GM23338 (cell line): ENCODE results near the gene APOBEC4. TPM values are rescaled to one million over a fixed set of nuclear protein-coding genes. Genes with fewer than 3 reads are reported as not detected.

ENCODE experiments used
- ATAC-seq: fragments of 200-7000 bp; cut with Tn5 transposase; 3 replicates; pipeline ENCODE4 v1.9.1; 2020
- DNase-seq: peaks from one replicate; pipeline ENCODE4 v3.0.0-alpha.2; 2015; ENCODE audit warnings: low spot score
- H2AFZ ChIP-seq: fragments of 200-600 bp; sonication (generic); 2 replicates; pipeline ENCODE4 v1.8.0; 2016; ENCODE audit warnings: antibody characterized with exemption, mild to moderate bottlenecking, moderate library complexity
- H3F3A ChIP-seq: fragments of 200-600 bp; sonication (generic); replicated peaks from 2 replicates; pipeline ENCODE4 v1.8.0; 2017; ENCODE audit warnings: antibody characterized with exemption, mixed run types, low read depth
- H3K27ac ChIP-seq: fragments of 200-600 bp; sonication (generic); 2 replicates; pipeline ENCODE4 v1.6.1; 2016; ENCODE audit warnings: low read depth
- H3K27me3 ChIP-seq: fragments of 200-600 bp; sonication (generic); 2 replicates; pipeline ENCODE4 v1.8.0; 2016; ENCODE audit warnings: mild to moderate bottlenecking, mixed run types, moderate library complexity; ENCODE audit not compliant: insufficient read depth
- H3K36me3 ChIP-seq: fragments of 200-600 bp; sonication (generic); 2 replicates; pipeline ENCODE4 v1.8.0; 2016; ENCODE audit warnings: mild to moderate bottlenecking; ENCODE audit not compliant: insufficient read depth
- H3K4me1 ChIP-seq: fragments of 200-600 bp; sonication (generic); 2 replicates; pipeline ENCODE4 v1.8.0; 2016; ENCODE audit warnings: mild to moderate bottlenecking, moderate library complexity; ENCODE audit not compliant: insufficient read depth
- H3K4me2 ChIP-seq: fragments of 200-600 bp; sonication (generic); 2 replicates; pipeline ENCODE4 v1.7.1; 2017; ENCODE audit warnings: mixed run types
- H3K4me3 ChIP-seq: fragments of 200-600 bp; sonication (generic); 2 replicates; pipeline ENCODE4 v1.6.1; 2016; ENCODE audit warnings: mixed run types
- H3K79me2 ChIP-seq: fragments of 200-600 bp; sonication (generic); replicated peaks from 2 replicates; pipeline ENCODE4 v1.8.0; 2017; ENCODE audit warnings: mild to moderate bottlenecking; ENCODE audit not compliant: insufficient read depth
- H3K9me2 ChIP-seq: fragments of 200-600 bp; sonication (generic); 2 replicates; pipeline ENCODE4 v1.8.0; 2017; ENCODE audit not compliant: insufficient read depth
- H4K20me1 ChIP-seq: fragments of 200-600 bp; sonication (generic); replicated peaks from 2 replicates; pipeline ENCODE4 v1.8.0; 2017; ENCODE audit warnings: mild to moderate bottlenecking; ENCODE audit not compliant: insufficient read depth
- H3K27ac Mint-ChIP-seq: 2 replicates; pipeline ENCODE4 v1.8.0; 2020; ENCODE audit warnings: inconsistent platforms, mild to moderate bottlenecking, moderate library complexity, mixed read lengths
- H3K27me3 Mint-ChIP-seq: 3 replicates; pipeline ENCODE4 v1.8.0; 2022; ENCODE audit warnings: low read depth, mild to moderate bottlenecking, moderate library complexity, mixed read lengths, inconsistent platforms; ENCODE audit not compliant: insufficient read depth, poor library complexity
- H3K36me3 Mint-ChIP-seq: 3 replicates; pipeline ENCODE4 v1.8.0; 2021; ENCODE audit warnings: low read depth, mild to moderate bottlenecking, inconsistent platforms, moderate library complexity, mixed read lengths
- H3K4me1 Mint-ChIP-seq: 3 replicates; pipeline ENCODE4 v1.8.0; 2020; ENCODE audit warnings: mild to moderate bottlenecking, inconsistent platforms, mixed read lengths
- H3K4me3 Mint-ChIP-seq: 3 replicates; pipeline ENCODE4 v1.8.0; 2021; ENCODE audit warnings: moderate library complexity, mild to moderate bottlenecking, inconsistent platforms, mixed read lengths
- H3K9me3 Mint-ChIP-seq: 3 replicates; pipeline ENCODE4 v1.8.0; 2020; ENCODE audit warnings: moderate library complexity, mild to moderate bottlenecking, inconsistent platforms, mixed read lengths
- CREB1 ChIP-seq: fragments of 250-450 bp; sonication (Bioruptor Pico); IDR thresholded peaks from 2 replicates; pipeline ENCODE4 v1.5.0; 2020; ENCODE audit warnings: low read depth, mild to moderate bottlenecking, moderate library complexity
- EZH2phosphoT487 ChIP-seq: fragments of 200-600 bp; sonication (generic); IDR thresholded peaks from one replicate; pipeline ENCODE4 v1.8.1; 2018; ENCODE audit warnings: antibody characterized with exemption; ENCODE audit not compliant: unreplicated experiment
- JUNB ChIP-seq: IDR thresholded peaks from one replicate; pipeline ENCODE4 v1.6.1; 2016; ENCODE audit warnings: antibody characterized with exemption; ENCODE audit not compliant: unreplicated experiment
- NANOG ChIP-seq: IDR thresholded peaks from 2 replicates; pipeline ENCODE4 v1.6.1; 2016; ENCODE audit warnings: antibody characterized with exemption, borderline replicate concordance
- POLR2AphosphoS5 ChIP-seq: IDR thresholded peaks from 2 replicates; pipeline ENCODE4 v1.6.1; 2016; ENCODE audit warnings: antibody characterized with exemption, low read depth
- REST ChIP-seq: IDR thresholded peaks from one replicate; pipeline ENCODE4 v1.6.1; 2018; ENCODE audit warnings: antibody characterized with exemption; ENCODE audit not compliant: unreplicated experiment
- ZNF331 ChIP-seq: fragments of 250-450 bp; sonication (Bioruptor Pico); IDR thresholded peaks from 2 replicates; pipeline ENCODE4 v1.5.0; 2020; ENCODE audit warnings: low read depth, mild to moderate bottlenecking, moderate library complexity
- polyA plus RNA-seq: library from polyadenylated mRNA; unstranded; fragments of >200 nt; fragmentation: Nextera tagmentation; extraction: Ambion mirVana; gene quantifications from 2 replicates; pipeline ENCODE4 v1.2.1, GENCODE V29; 2016
- total RNA-seq: library from RNA; depleted of rRNA; stranded (reverse); fragments of >200 nt; shearing (Covaris generic); gene quantifications from 2 replicates; pipeline ENCODE4 v1.2.3, GENCODE V29; 2014
- TF ChIP-seq, protein P1 (sequence below): fragments of 250-450 bp; sonication (Bioruptor Pico); IDR thresholded peaks from 2 replicates; pipeline ENCODE4 v1.5.0; 2020; ENCODE audit warnings: mild to moderate bottlenecking, moderate library complexity

APOBEC4 gene
- total and polyA plus RNA-seq, 2 experiments from 2014 or later = 0.10 TPM; not detected in 1

DNA sequence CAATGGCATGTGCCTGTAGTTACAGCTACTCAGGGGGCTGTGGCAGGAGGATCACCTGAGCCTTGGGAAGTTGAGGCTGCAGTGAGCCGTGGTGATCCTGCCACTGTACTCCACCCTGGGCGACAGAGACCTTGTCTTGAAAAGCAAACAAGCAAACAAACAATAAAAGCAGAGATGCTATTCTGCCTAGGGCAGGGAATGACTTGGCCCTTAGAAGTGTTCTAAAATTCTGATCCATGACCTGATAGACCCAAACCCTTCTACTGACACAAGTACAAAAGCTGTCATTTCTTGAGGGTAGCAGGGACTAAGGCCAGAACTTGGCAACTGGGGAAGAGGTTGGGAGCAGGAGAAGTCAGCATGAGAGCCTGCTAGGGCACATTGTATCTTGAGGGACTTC is 47.2 kb downstream of the APOBEC4 start:
- Mint-ChIP-seq H3K4me1 (peaks cover 4% of the 10 kb centered on the region; the same call in 2 of the 3 replicates), H3K27me3 (peaks cover 8% of the 10 kb centered on the region), H3K36me3 (no peaks in the 10 kb centered on the region), H3K27ac (no peak overlapping the region), H3K4me3 (no peak overlapping the region), H3K9me3 (no peaks in the 10 kb centered on the region; the same call in 2 of the 3 replicates)
- Histone ChIP-seq H3K79me2 (no peaks in the 10 kb centered on the region), H3K4me1 (no peaks in the 10 kb centered on the region), H3K27ac (no peak overlapping the region), H3K4me3 (no peak overlapping the region), H3K27me3 (no peaks in the 10 kb centered on the region), H3K36me3 (no peaks in the 10 kb centered on the region), H3K4me2 (no peak overlapping the region), H3K9me2 (no peaks in the 10 kb centered on the region), H2AFZ (no peak overlapping the region), H3F3A (no peaks in the 10 kb centered on the region), H4K20me1 (no peaks in the 10 kb centered on the region)
- DNase-seq (no peak), ATAC-seq (no peak)
- TF ChIP-seq EZH2phosphoT487 (no peak), REST (no peak), CREB1 (CRISPR knock-in tag) (no peak), NANOG (no peak)

DNA sequence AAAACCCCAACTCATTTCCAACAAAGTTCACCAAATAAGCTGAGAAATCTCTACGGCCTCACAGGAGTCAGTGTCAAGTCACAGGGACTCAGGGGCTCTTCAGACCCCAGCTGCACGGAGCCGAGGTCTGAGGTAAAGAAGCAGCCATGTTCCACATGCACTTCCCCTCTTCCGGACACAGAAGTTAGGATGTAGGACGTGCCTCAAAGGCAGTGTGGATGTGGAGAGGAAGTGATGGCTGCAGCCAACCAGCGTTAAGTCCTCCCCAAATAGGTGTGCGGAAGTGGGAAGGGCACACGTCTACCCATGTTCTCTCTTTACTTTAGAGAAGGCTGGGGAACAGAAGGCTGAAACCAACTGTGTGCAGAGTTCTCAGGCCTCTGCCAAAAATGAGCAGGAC is 48.3 kb downstream of the APOBEC4 start:
- no peak overlapping the region for H3K27ac ChIP-seq
- Mint-ChIP-seq H3K36me3 (no peaks in the 10 kb centered on the region), H3K9me3 (no peaks in the 10 kb centered on the region; the same call in 2 of the 3 replicates)
- TF ChIP-seq POLR2AphosphoS5 (no peak), EZH2phosphoT487 (no peak), REST (no peak), NANOG (no peak), ZNF331 (no peak), JUNB (no peak)
- TF ChIP-seq, protein P1, sequence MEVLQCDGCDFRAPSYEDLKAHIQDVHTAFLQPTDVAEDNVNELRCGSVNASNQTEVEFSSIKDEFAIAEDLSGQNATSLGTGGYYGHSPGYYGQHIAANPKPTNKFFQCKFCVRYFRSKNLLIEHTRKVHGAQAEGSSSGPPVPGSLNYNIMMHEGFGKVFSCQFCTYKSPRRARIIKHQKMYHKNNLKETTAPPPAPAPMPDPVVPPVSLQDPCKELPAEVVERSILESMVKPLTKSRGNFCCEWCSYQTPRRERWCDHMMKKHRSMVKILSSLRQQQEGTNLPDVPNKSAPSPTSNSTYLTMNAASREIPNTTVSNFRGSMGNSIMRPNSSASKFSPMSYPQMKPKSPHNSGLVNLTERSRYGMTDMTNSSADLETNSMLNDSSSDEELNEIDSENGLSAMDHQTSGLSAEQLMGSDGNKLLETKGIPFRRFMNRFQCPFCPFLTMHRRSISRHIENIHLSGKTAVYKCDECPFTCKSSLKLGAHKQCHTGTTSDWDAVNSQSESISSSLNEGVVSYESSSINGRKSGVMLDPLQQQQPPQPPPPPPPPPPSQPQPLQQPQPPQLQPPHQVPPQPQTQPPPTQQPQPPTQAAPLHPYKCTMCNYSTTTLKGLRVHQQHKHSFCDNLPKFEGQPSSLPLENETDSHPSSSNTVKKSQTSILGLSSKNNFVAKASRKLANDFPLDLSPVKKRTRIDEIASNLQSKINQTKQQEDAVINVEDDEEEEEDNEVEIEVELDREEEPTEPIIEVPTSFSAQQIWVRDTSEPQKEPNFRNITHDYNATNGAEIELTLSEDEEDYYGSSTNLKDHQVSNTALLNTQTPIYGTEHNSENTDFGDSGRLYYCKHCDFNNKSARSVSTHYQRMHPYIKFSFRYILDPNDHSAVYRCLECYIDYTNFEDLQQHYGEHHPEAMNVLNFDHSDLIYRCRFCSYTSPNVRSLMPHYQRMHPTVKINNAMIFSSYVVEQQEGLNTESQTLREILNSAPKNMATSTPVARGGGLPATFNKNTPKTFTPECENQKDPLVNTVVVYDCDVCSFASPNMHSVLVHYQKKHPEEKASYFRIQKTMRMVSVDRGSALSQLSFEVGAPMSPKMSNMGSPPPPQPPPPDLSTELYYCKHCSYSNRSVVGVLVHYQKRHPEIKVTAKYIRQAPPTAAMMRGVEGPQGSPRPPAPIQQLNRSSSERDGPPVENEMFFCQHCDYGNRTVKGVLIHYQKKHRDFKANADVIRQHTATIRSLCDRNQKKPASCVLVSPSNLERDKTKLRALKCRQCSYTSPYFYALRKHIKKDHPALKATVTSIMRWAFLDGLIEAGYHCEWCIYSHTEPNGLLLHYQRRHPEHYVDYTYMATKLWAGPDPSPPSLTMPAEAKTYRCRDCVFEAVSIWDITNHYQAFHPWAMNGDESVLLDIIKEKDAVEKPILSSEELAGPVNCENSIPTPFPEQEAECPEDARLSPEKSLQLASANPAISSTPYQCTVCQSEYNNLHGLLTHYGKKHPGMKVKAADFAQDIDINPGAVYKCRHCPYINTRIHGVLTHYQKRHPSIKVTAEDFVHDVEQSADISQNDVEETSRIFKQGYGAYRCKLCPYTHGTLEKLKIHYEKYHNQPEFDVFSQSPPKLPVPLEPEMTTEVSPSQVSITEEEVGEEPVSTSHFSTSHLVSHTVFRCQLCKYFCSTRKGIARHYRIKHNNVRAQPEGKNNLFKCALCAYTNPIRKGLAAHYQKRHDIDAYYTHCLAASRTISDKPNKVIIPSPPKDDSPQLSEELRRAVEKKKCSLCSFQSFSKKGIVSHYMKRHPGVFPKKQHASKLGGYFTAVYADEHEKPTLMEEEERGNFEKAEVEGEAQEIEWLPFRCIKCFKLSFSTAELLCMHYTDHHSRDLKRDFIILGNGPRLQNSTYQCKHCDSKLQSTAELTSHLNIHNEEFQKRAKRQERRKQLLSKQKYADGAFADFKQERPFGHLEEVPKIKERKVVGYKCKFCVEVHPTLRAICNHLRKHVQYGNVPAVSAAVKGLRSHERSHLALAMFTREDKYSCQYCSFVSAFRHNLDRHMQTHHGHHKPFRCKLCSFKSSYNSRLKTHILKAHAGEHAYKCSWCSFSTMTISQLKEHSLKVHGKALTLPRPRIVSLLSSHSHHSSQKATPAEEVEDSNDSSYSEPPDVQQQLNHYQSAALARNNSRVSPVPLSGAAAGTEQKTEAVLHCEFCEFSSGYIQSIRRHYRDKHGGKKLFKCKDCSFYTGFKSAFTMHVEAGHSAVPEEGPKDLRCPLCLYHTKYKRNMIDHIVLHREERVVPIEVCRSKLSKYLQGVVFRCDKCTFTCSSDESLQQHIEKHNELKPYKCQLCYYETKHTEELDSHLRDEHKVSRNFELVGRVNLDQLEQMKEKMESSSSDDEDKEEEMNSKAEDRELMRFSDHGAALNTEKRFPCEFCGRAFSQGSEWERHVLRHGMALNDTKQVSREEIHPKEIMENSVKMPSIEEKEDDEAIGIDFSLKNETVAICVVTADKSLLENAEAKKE (CRISPR knock-in tag) = no peak

More for the DNA sequence above, 48.3 kb downstream of the APOBEC4 start:
- Mint-ChIP-seq H3K4me3 (no peak overlapping the region), H3K27ac (no peak overlapping the region), H3K4me1 (peaks cover 4% of the 10 kb centered on the region; the same call in 2 of the 3 replicates), H3K27me3 (peaks cover 8% of the 10 kb centered on the region)
- Histone ChIP-seq H3K9me2 (0 out of 2 replicates have a peak, but pooled peaks cover 8% of the 10 kb centered on the region), H3K4me2 (no peak overlapping the region), H3K4me3 (no peak overlapping the region), H3K79me2 (no peaks in the 10 kb centered on the region), H3K27me3 (no peaks in the 10 kb centered on the region), H4K20me1 (no peaks in the 10 kb centered on the region), H3K36me3 (no peaks in the 10 kb centered on the region), H3F3A (no peaks in the 10 kb centered on the region), H3K4me1 (no peaks in the 10 kb centered on the region), H2AFZ (peak overlapping the region; percentile 87; the same call in 1 of the 2 replicates)
- ATAC-seq (no peak), DNase-seq (no peak)
